ENCODE results near the gene BMPER.

DNA sequence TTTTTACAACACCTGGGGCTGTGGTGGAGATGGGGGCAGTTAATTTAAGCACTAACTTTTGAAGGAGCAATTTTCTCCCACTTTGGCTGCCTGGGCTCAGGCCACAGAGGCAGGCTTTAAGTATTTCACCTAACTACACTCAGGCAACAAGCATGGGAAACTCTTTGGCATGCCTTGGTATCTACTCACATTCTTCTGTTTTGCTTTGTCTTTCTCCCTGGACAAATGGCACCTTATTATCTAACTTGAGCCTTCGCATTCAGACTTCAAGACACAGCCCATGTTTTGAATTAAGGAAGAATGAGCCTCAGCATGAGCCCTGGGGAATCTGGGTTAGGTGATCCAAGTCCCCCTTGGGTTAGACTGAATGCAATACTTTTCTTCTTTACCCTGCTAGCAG lies 31.8 kb upstream of the BMPER start:
- TF ChIP-seq, protein P1, sequence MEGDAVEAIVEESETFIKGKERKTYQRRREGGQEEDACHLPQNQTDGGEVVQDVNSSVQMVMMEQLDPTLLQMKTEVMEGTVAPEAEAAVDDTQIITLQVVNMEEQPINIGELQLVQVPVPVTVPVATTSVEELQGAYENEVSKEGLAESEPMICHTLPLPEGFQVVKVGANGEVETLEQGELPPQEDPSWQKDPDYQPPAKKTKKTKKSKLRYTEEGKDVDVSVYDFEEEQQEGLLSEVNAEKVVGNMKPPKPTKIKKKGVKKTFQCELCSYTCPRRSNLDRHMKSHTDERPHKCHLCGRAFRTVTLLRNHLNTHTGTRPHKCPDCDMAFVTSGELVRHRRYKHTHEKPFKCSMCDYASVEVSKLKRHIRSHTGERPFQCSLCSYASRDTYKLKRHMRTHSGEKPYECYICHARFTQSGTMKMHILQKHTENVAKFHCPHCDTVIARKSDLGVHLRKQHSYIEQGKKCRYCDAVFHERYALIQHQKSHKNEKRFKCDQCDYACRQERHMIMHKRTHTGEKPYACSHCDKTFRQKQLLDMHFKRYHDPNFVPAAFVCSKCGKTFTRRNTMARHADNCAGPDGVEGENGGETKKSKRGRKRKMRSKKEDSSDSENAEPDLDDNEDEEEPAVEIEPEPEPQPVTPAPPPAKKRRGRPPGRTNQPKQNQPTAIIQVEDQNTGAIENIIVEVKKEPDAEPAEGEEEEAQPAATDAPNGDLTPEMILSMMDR (IDR thresholded peaks at IDR 0.05), result no peak
- no peak for TF ChIP-seq POLR2A (IDR thresholded peaks at IDR 0.05)

Data from adrenal gland (tissue), 5 donors.